ENCODE results near the gene TCL1A. TPM values are rescaled to one million over a fixed set of nuclear protein-coding genes. Genes with fewer than 3 reads are reported as not detected.

The TCL1A gene
- total RNA-seq, 1 experiment from 2014 or later: 1.1 TPM

- H3K4me3 Mint-ChIP-seq: no peak overlapping the region
- DNase-seq (ENCODE audit: low spot score) (no peak), ATAC-seq (no peak)
- H3K27me3 Mint-ChIP-seq (ENCODE audit: low read depth): peaks cover 35% of the 10 kb centered on the region
- ChIA-PET CTCF (interaction anchor here (0.7 to 1.4 kb wide), 2 partner anchors 9 to 320 kb away, joined by 3 to 5 read pairs; no protein-coding TSS in a partner anchor), POLR2A (interaction anchor here (0.6 kb wide), 1 partner anchor 36 kb away, joined by 5 read pairs; no protein-coding TSS in a partner anchor)
- peaks cover 26% of the 10 kb centered on the region for H3K9me3 Mint-ChIP-seq
- peaks cover 11% of the 10 kb centered on the region for H3K36me3 Mint-ChIP-seq
- H3K27ac Mint-ChIP-seq: no peak overlapping the region
- TF ChIP-seq, protein P1, sequence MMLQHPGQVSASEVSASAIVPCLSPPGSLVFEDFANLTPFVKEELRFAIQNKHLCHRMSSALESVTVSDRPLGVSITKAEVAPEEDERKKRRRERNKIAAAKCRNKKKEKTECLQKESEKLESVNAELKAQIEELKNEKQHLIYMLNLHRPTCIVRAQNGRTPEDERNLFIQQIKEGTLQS (CRISPR knock-in tag; conservative IDR thresholded peaks at IDR 0.05): no peak
- TF ChIP-seq ZBTB43 (CRISPR knock-in tag; IDR thresholded peaks at IDR 0.05) (no peak), SP1 (CRISPR knock-in tag; conservative IDR thresholded peaks at IDR 0.05) (no peak), NFYB (CRISPR knock-in tag; conservative IDR thresholded peaks at IDR 0.05; ENCODE audit: low read depth) (no peak), STAT6 (CRISPR knock-in tag; conservative IDR thresholded peaks at IDR 0.05; ENCODE audit: low read depth) (no peak), CDX4 (CRISPR knock-in tag; IDR thresholded peaks at IDR 0.05; ENCODE audit: borderline replicate concordance) (no peak), MXD4 (CRISPR knock-in tag; IDR thresholded peaks at IDR 0.05; ENCODE audit: borderline replicate concordance) (no peak), ETV6 (CRISPR knock-in tag; IDR thresholded peaks at IDR 0.05) (no peak), NR2C2 (CRISPR knock-in tag; IDR thresholded peaks at IDR 0.05) (no peak), AFF4 (CRISPR knock-in tag; IDR thresholded peaks at IDR 0.05; ENCODE audit: borderline replicate concordance) (no peak), IRF2 (CRISPR knock-in tag; IDR thresholded peaks at IDR 0.05; ENCODE audit: borderline replicate concordance, low read depth) (no peak), ATF1 (CRISPR knock-in tag; IDR thresholded peaks at IDR 0.05) (no peak)
- TF ChIP-seq, protein P2, sequence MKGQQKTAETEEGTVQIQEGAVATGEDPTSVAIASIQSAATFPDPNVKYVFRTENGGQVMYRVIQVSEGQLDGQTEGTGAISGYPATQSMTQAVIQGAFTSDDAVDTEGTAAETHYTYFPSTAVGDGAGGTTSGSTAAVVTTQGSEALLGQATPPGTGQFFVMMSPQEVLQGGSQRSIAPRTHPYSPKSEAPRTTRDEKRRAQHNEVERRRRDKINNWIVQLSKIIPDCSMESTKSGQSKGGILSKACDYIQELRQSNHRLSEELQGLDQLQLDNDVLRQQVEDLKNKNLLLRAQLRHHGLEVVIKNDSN (CRISPR knock-in tag; IDR thresholded peaks at IDR 0.05): no peak
- TF ChIP-seq, protein P3, sequence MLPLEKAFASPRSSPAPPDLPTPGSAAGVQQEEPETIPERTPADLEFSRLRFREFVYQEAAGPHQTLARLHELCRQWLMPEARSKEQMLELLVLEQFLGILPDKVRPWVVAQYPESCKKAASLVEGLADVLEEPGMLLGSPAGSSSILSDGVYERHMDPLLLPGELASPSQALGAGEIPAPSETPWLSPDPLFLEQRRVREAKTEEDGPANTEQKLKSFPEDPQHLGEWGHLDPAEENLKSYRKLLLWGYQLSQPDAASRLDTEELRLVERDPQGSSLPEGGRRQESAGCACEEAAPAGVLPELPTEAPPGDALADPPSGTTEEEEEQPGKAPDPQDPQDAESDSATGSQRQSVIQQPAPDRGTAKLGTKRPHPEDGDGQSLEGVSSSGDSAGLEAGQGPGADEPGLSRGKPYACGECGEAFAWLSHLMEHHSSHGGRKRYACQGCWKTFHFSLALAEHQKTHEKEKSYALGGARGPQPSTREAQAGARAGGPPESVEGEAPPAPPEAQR (CRISPR knock-in tag; IDR thresholded peaks at IDR 0.05): no peak
- TF ChIP-seq, protein P4, sequence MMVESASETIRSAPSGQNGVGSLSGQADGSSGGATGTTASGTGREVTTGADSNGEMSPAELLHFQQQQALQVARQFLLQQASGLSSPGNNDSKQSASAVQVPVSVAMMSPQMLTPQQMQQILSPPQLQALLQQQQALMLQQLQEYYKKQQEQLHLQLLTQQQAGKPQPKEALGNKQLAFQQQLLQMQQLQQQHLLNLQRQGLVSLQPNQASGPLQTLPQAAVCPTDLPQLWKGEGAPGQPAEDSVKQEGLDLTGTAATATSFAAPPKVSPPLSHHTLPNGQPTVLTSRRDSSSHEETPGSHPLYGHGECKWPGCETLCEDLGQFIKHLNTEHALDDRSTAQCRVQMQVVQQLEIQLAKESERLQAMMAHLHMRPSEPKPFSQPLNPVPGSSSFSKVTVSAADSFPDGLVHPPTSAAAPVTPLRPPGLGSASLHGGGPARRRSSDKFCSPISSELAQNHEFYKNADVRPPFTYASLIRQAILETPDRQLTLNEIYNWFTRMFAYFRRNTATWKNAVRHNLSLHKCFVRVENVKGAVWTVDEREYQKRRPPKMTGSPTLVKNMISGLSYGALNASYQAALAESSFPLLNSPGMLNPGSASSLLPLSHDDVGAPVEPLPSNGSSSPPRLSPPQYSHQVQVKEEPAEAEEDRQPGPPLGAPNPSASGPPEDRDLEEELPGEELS (CRISPR knock-in tag; IDR thresholded peaks at IDR 0.05): no peak
- TF ChIP-seq, protein P5, sequence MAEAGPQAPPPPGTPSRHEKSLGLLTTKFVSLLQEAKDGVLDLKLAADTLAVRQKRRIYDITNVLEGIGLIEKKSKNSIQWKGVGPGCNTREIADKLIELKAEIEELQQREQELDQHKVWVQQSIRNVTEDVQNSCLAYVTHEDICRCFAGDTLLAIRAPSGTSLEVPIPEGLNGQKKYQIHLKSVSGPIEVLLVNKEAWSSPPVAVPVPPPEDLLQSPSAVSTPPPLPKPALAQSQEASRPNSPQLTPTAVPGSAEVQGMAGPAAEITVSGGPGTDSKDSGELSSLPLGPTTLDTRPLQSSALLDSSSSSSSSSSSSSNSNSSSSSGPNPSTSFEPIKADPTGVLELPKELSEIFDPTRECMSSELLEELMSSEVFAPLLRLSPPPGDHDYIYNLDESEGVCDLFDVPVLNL (CRISPR knock-in tag; IDR thresholded peaks at IDR 0.05; ENCODE audit: borderline replicate concordance, low read depth): no peak
- H3K4me1 Mint-ChIP-seq: peaks cover 18% of the 10 kb centered on the region
Observed at GRCh38 chr14:95674613-95675012, 39.3 kb downstream of the TCL1A start.

Measured in WTC11 (cell line).